Mucosa of gallbladder (tissue), 1 donor: ENCODE data around the gene SHC2. TPM values are rescaled to one million over a fixed set of nuclear protein-coding genes. Genes with fewer than 3 reads are reported as not detected.

ENCODE experiments used
- DNase-seq: peaks from one replicate; pipeline ENCODE4 v3.0.0-alpha.2; 2020; ENCODE audit warnings: low spot score
- total RNA-seq: library from RNA; stranded (reverse); gene quantifications from one replicate; pipeline ENCODE4 v1.2.1, GENCODE V29; 2021
- donor health status: DM: no; HTN: no; CAD: no.

SHC2 gene
- total RNA-seq, 1 donor from 2014 or later = 139 TPM

DNA sequence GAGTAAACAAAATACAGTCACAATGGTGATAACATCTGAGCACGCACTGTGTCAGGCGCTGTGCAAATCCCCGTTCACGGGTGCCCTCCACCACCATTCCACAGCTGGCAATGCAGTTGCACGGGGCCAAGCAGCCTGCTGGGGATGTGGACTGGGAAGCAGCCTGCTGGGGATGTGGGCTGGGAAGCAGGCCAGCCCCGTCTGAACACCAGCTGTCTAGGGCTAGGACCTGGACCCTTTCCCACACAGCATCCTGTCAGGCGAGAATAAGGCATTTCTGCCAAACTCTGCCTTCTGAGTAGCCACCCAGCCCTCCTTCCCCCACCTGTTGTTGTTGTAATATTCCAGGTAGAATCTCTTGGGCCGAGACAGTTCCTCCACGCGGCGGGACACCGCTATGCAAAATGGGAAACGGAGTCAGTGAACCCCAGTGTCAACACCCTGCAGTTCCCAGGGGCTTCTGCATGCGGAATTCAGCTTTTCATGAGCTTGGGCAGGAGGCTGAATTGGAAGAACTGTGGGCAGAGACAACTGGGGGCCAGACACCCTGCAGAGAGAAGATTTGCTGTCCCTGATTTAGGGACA, 88.4 kb downstream of the SHC2 start:
- DNase-seq = peak; percentile 31

DNA sequence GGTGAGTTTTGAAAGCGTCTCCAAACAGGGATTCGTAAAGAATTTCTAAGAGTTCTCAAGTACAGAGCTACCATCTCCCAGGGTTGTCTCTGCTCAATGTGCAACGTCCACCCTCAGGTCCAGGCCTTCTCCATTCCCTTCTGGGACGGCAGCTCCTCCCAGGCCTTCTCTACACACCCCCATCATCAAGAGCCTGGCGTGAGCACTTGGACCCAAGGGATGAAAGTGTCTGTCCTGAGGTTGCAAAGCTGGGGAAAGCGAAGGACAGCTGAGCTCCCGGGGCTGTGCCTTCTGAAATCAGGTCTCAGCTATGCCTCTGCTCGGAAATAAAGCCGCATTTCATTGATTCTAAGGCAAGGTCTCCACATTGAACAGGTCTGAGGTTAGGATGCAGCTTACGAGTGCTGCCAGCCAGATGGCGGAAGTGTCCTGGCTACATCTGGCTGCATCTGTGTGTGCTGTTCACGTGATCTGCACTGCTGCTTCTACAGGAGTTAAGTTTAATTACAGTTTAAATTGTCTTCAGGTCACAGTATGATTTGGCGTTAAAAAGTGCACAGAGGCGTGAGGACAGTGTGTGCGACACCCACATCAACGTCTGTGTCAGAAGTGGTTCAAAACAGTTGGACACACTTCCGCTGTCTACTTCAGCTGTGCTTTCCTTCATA, 89.2 kb downstream of the SHC2 start:
- no peak for DNase-seq

DNA sequence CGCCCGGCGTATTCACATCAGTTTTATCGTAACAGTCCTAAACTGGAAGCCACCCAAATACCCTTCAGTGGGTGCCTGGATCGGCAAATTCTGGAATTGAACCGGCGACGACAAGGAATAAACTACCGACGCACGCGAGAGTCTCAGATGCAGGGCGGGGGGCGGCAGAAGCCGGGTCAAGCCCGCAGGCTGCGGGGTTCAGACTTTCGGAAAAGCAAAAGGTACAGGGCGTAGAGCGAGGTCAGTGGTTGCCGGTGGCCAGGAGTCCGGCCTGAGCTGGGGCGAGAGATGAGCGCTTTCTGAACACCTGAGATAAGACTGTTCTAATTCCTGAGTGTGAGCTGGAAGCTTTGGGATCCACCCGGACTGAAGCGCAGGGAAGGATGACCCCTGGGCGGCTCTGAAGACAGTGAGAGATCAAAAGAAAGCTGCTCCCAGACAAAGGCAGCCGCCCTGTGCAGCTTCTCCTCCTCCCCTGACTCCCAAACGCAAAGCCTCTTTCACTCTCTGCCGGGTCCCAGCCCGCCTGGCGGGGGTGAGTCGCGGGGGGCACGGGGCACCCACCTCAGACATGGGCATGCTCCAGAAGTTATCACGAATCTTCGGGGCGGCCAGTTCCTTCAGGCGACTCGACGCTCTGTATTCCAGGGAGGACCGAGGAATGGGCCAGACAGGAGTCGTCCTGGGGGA, 90.0 kb downstream of the SHC2 start:
- no peak for DNase-seq

DNA sequence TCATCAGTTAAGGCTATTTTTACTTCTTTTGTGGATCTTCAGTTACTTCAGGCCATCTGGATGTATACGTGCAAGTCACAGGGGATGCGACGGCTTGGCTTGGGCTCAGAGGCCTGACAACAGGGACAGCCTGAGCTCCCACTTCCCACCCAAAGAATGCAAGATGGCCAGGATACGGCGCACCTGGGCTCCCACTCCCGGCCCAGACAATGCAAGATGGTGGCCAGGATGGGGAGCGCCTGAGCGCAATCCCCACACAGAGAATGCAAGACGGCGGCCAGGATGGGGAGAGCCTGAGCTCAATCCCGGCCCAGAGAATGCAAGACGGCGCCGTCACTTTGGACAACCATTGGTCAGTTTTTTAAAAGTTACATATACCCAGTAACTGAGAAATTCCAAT, 91.0 kb downstream of the SHC2 start:
- no peak for DNase-seq

DNA sequence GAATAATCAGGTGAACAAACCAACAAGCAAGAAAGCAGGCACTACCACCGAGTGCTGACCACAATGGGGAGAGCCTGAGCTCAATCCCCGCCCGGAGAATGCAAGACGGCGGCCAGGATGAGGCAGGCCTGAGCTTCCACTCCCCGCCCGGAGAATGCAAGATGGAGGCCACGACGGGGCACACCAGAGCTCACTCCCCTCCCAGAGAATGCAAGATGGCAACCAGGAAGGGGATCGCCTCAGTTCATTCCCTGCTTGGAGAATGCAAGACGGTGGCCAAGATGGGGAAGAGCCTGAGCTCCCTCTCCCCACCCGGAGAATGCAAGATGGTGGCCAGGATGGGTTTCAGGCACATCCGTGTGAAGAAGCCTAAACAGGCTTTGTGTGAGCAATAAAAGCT, 91.6 kb downstream of the SHC2 start:
- no peak for DNase-seq

DNA sequence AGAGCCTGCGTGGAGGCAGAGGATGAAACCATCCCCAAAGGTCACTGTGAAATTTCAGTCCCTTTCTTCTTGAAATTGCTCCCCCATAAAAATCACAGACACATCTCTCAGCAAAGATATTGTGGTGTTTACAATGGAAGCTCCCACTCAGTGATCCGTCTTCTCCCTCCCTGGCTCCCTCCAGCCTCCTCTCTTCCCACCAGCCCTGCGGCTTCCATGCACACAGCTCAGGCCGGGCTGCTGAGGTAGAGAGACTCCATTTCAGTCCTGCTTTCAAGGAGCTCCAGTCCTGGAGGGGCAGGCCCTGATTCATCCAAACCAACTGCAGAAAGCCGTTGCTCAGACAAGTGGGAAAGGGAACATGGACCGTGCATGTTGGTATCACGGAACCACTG, 92.2 kb downstream of the SHC2 start:
- DNase-seq = no peak

DNA sequence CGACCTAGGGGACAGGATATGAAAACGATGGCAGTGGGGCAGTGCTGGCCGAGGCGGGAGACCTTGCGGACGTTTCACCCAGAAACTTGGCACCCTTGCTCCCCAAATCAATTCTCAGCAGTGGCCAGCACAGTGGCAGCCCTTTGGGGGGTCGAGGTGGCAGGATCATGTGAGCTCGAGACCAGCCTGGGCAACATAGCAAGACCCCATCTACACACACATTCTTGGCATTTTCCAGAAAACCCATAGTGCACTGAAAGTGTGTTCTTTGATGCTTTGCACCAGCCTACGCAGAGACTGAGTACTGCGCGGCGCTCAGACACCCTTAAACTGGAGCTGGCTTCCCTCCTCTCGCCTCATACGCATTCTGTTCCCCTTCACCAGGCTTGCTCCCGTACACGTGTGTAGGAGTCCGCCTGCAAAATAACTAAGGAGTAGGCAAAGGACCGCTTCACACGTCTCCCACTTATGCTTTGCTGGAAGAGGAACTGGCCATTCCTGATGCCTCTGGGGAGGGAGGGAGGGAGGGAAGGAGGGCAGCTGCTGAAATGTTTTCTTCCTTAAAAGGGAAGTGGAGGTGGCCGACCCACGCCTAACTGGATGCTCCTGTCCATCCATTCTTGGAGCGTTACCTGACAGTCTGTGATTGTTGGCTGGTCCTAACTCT, 92.7 kb downstream of the SHC2 start:
- no peak for DNase-seq

DNA sequence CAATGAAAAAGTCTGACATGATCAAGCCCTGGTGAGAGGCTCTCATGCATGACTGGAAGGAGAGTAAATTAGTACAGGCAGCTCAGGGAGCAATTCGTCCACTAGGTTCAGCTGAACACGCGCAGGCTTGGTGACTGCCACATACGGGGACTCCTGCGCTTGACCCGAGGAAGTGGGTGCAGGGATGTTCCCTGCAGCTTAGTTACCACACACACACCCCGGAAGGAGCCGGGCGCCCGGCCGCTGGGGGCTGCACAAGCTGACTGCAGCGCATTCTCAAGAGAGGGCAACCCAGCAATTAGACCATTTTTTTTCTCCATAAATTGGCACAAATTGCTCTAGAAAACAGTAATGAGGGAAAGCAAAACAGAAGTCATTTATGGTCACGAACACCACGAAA, 93.3 kb downstream of the SHC2 start:
- DNase-seq = no peak

DNA sequence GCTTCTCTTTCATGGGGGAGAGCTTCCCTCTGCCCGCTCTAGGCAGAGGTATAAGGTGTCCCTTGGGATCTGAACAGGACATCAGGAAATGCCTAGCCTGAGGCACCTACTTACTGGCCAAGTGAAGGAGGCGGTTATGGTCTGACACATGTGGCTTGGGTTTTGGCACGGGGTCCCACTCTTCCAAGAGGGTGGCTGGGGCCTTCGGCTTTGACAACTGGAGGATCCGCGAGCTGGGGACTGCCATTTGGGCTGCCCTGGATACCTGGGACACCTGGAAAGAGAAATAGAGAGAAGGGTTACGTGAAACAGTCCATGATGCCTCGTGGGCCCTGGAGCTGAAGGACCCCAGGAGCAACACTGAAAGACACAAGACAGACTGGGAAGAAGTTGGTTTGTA, 93.9 kb downstream of the SHC2 start:
- DNase-seq = no peak

Other genes with a start within 250 kb of the SHC2 start
- gene PLPP2, start 169.6 kb downstream of the SHC2 start, total RNA-seq = 224 TPM
- gene MIER2, start 116.2 kb downstream of the SHC2 start, total RNA-seq = 27.9 TPM
- 172 TPM for gene C2CD4C, start 51.9 kb downstream of the SHC2 start, total RNA-seq
- gene MADCAM1, start 35.5 kb upstream of the SHC2 start, total RNA-seq = 5.8 TPM
- 33.8 TPM for gene TPGS1, start 46.5 kb upstream of the SHC2 start, total RNA-seq
- 53.3 TPM for gene CDC34, start 70.7 kb upstream of the SHC2 start, total RNA-seq
- gene GZMM, start 83.0 kb upstream of the SHC2 start, total RNA-seq = 2.7 TPM
- gene BSG, start 111.6 kb upstream of the SHC2 start, total RNA-seq = 480 TPM
- 0.40 TPM for gene HCN2, start 128.8 kb upstream of the SHC2 start, total RNA-seq
- gene POLRMT, start 172.5 kb upstream of the SHC2 start, total RNA-seq = 56.0 TPM
- 0.17 TPM for gene FGF22, start 178.8 kb upstream of the SHC2 start, total RNA-seq
- 34.8 TPM for gene RNF126, start 202.2 kb upstream of the SHC2 start, total RNA-seq
- 39.1 TPM for gene FSTL3, start 215.4 kb upstream of the SHC2 start, total RNA-seq
- gene PRSS57, start 234.4 kb upstream of the SHC2 start, total RNA-seq = not detected
- gene PALM, start 247.9 kb upstream of the SHC2 start, total RNA-seq = 26.1 TPM